Osteocyte (in vitro differentiated cells): Measurements from ENCODE around the gene FKBP1B. TPM values are rescaled to one million over a fixed set of nuclear protein-coding genes. Genes with fewer than 3 reads are reported as not detected.
A peak's percentile ranks its signal among the peaks of the same experiment; 100 is the strongest.
"Not testable (repeated sequence)": the region's sequence is repeated elsewhere in the genome, so short reads cannot be mapped to it uniquely, and the experiment has no call there.

ENCODE experiments used
- DNase-seq: peaks from one replicate; pipeline ENCODE4 v3.0.0; 2021; ENCODE audit warnings: mixed read lengths; ENCODE audit not compliant: unreplicated experiment; ENCODE audit errors: extremely low spot score
- H3K27ac Mint-ChIP-seq: one replicate; pipeline ENCODE4 v1.8.0; 2021; ENCODE audit warnings: mild to moderate bottlenecking, mixed read lengths; ENCODE audit not compliant: unreplicated experiment
- H3K27me3 Mint-ChIP-seq: one replicate; pipeline ENCODE4 v1.8.0; 2021; ENCODE audit warnings: mixed read lengths; ENCODE audit not compliant: unreplicated experiment
- H3K36me3 Mint-ChIP-seq: one replicate; pipeline ENCODE4 v1.8.0; 2021; ENCODE audit warnings: mixed read lengths; ENCODE audit not compliant: unreplicated experiment
- H3K4me1 Mint-ChIP-seq: one replicate; pipeline ENCODE4 v1.8.0; 2021; ENCODE audit warnings: mixed read lengths; ENCODE audit not compliant: unreplicated experiment
- H3K4me3 Mint-ChIP-seq: one replicate; pipeline ENCODE4 v1.8.0; 2021; ENCODE audit warnings: mild to moderate bottlenecking, moderate library complexity, mixed read lengths; ENCODE audit not compliant: unreplicated experiment
- H3K9me3 Mint-ChIP-seq: one replicate; pipeline ENCODE4 v1.8.0; 2021; ENCODE audit warnings: mixed read lengths; ENCODE audit not compliant: unreplicated experiment
- CTCF ChIP-seq: fragments of 200-600 bp; sonication (generic); IDR thresholded peaks from 2 replicates; pipeline ENCODE4 v1.5.0; 2021; ENCODE audit warnings: antibody characterized with exemption, mild to moderate bottlenecking, moderate library complexity
- total RNA-seq: library from RNA; stranded (reverse); gene quantifications from 2 replicates; pipeline ENCODE4 v1.2.1, GENCODE V29; 2021

Gene FKBP1B
- total RNA-seq, 1 donor from 2014 or later = 12.7 TPM

- H3K27ac Mint-ChIP-seq = peak within 1 kb of the TSS; percentile 95
- DNase-seq = peak; percentile 98
- H3K4me1 Mint-ChIP-seq = peaks cover 20% of the 10 kb centered on the region
- H3K27me3 Mint-ChIP-seq = no peaks in the 10 kb centered on the region
- H3K36me3 Mint-ChIP-seq = peaks cover 16% of the 10 kb centered on the region
- peak within 1 kb of the TSS; percentile 93 for H3K4me3 Mint-ChIP-seq
- peak; percentile 99 for TF ChIP-seq CTCF
- no peaks in the 10 kb centered on the region for H3K9me3 Mint-ChIP-seq
These were observed 35.1 kb downstream of the FKBP1B start, which contains the start of gene TP53I3 for GRCh38 chr2:24084386-24085199. TP53I3 (minus strand) TSS chr2:24084834; CDS start chr2:24084326, 508 bp downstream.

GRCh38 chr2:24085200-24085489, 35.6 kb downstream of the FKBP1B start:
- no peak for DNase-seq
- peaks cover 20% of the 10 kb centered on the region for H3K4me1 Mint-ChIP-seq
- H3K27ac Mint-ChIP-seq = peak overlapping the region; percentile 87
- H3K4me3 Mint-ChIP-seq = peak overlapping the region; percentile 93
- H3K27me3 Mint-ChIP-seq = no peaks in the 10 kb centered on the region
- peaks cover 14% of the 10 kb centered on the region for H3K36me3 Mint-ChIP-seq
- H3K9me3 Mint-ChIP-seq = no peaks in the 10 kb centered on the region
- no peak for TF ChIP-seq CTCF

- Mint-ChIP-seq H3K27ac (no peak overlapping the region), H3K4me3 (peak overlapping the region; percentile 32), H3K36me3 (peaks cover 16% of the 10 kb centered on the region), H3K4me1 (peaks cover 20% of the 10 kb centered on the region), H3K9me3 (no peaks in the 10 kb centered on the region), H3K27me3 (no peaks in the 10 kb centered on the region)
- no peak for TF ChIP-seq CTCF
- no peak for DNase-seq
These were observed 36.7 kb downstream of the FKBP1B start for GRCh38 chr2:24086241-24086640.

- no peak overlapping the region for H3K4me3 Mint-ChIP-seq
- H3K27me3 Mint-ChIP-seq = no peaks in the 10 kb centered on the region
- H3K9me3 Mint-ChIP-seq = no peaks in the 10 kb centered on the region
- H3K27ac Mint-ChIP-seq = no peak overlapping the region
- TF ChIP-seq CTCF = no peak
- H3K36me3 Mint-ChIP-seq = peaks cover 13% of the 10 kb centered on the region
- H3K4me1 Mint-ChIP-seq = peaks cover 20% of the 10 kb centered on the region
- no peak for DNase-seq
These were observed 37.5 kb downstream of the FKBP1B start for GRCh38 chr2:24087032-24087431.

- H3K9me3 Mint-ChIP-seq = no peaks in the 10 kb centered on the region
- peaks cover 6% of the 10 kb centered on the region for H3K36me3 Mint-ChIP-seq
- peaks cover 7% of the 10 kb centered on the region for H3K4me1 Mint-ChIP-seq
- H3K27me3 Mint-ChIP-seq = no peaks in the 10 kb centered on the region
- no peak for TF ChIP-seq CTCF
- no peak overlapping the region for H3K4me3 Mint-ChIP-seq
- no peak for DNase-seq
- no peak overlapping the region for H3K27ac Mint-ChIP-seq
These were observed 39.3 kb downstream of the FKBP1B start for GRCh38 chr2:24088821-24089359.

GRCh38 chr2:24093270-24093669, 43.7 kb downstream of the FKBP1B start:
- not testable (repeated sequence) for H3K27ac Mint-ChIP-seq, H3K4me1 Mint-ChIP-seq, DNase-seq, H3K4me3 Mint-ChIP-seq, H3K27me3 Mint-ChIP-seq
- Mint-ChIP-seq H3K9me3 (peaks cover 13% of the 10 kb centered on the region), H3K36me3 (peaks cover 34% of the 10 kb centered on the region)

GRCh38 chr2:24095171-24095677, 45.7 kb downstream of the FKBP1B start:
- DNase-seq, H3K27ac Mint-ChIP-seq, H3K4me1 Mint-ChIP-seq, H3K4me3 Mint-ChIP-seq, H3K27me3 Mint-ChIP-seq: not testable (repeated sequence)
- Mint-ChIP-seq H3K9me3 (peaks cover 13% of the 10 kb centered on the region), H3K36me3 (peaks cover 33% of the 10 kb centered on the region)
